Keratinocyte (primary cell): ENCODE data around the gene GTF3C2. TPM values are rescaled to one million over a fixed set of nuclear protein-coding genes. Genes with fewer than 3 reads are reported as not detected.

Source experiments
- DNase-seq: peaks from one replicate; pipeline ENCODE4 v3.0.0-alpha.2; 2011; ENCODE audit warnings: low read depth, missing footprints, low spot score
- FAIRE-seq: peaks from 2 replicates; lab custom pipeline; 2011; peaks lifted over from hg19 to GRCh38; lab: Jason Lieb, UNC
- H2AFZ ChIP-seq: 2 replicates; pipeline ENCODE4 v1.6.0; 2012; ENCODE audit warnings: low read length, control low read depth, inconsistent platforms; ENCODE audit not compliant: control insufficient read depth
- H3K27ac ChIP-seq: 2 replicates; pipeline ENCODE4 v1.5.1; 2011; ENCODE audit warnings: low read length; ENCODE audit not compliant: control insufficient read depth, insufficient read depth
- H3K27me3 ChIP-seq: 3 replicates; pipeline ENCODE4 v1.6.0; 2011; ENCODE audit warnings: low read length; ENCODE audit not compliant: control insufficient read depth, insufficient read depth; ENCODE audit errors: extremely low read depth
- H3K36me3 ChIP-seq, 2 experiments: 2 replicates in 1 of 2; 3 replicates in 1 of 2; pipeline ENCODE4 v1.5.1; 2011; ENCODE audit warnings: low read length in 2 of 2, mild to moderate bottlenecking in 1 of 2; ENCODE audit not compliant: control insufficient read depth in 2 of 2, insufficient read depth in 2 of 2; ENCODE audit errors: extremely low read depth in 1 of 2
- H3K4me1 ChIP-seq: 3 replicates; pipeline ENCODE4 v1.5.1; 2011; ENCODE audit warnings: low read length; ENCODE audit not compliant: control insufficient read depth, insufficient read depth; ENCODE audit errors: extremely low read depth
- H3K4me2 ChIP-seq: 3 replicates; pipeline ENCODE4 v1.6.0; 2011; ENCODE audit warnings: low read depth, low read length; ENCODE audit not compliant: control insufficient read depth, insufficient read depth; ENCODE audit errors: extremely low read depth
- H3K4me3 ChIP-seq, 3 experiments: fragments of 200-600 bp in 1 of 3; sonication (generic) in 1 of 3; 2 replicates in 2 of 3; 3 replicates in 1 of 3; pipeline ENCODE4 v1.5.1; 2011 to 2016; ENCODE audit warnings: low read length in 3 of 3, mild to moderate bottlenecking in 3 of 3, control low read depth in 2 of 3, inconsistent platforms in 1 of 3, low read depth in 1 of 3, mixed read lengths in 1 of 3, mixed run types in 1 of 3, moderate library complexity in 1 of 3; ENCODE audit not compliant: control insufficient read depth in 2 of 3, insufficient read depth in 2 of 3; ENCODE audit errors: extremely low read depth in 1 of 3
- H3K79me2 ChIP-seq: 2 replicates; pipeline ENCODE4 v1.6.0; 2012; ENCODE audit warnings: low read length; ENCODE audit not compliant: control insufficient read depth, insufficient read depth
- H3K9ac ChIP-seq: 3 replicates; pipeline ENCODE4 v1.6.0; 2011; ENCODE audit warnings: low read length; ENCODE audit not compliant: control insufficient read depth, insufficient read depth; ENCODE audit errors: extremely low read depth
- H3K9me1 ChIP-seq: 3 replicates; pipeline ENCODE4 v1.6.0; 2011; ENCODE audit warnings: low read length; ENCODE audit not compliant: control insufficient read depth, insufficient read depth; ENCODE audit errors: extremely low read depth
- H3K9me3 ChIP-seq: 2 replicates; pipeline ENCODE4 v1.5.1; 2012; ENCODE audit warnings: low read depth, low read length; ENCODE audit not compliant: control insufficient read depth
- H4K20me1 ChIP-seq: 3 replicates; pipeline ENCODE4 v1.6.0; 2011; ENCODE audit warnings: low read length; ENCODE audit not compliant: control insufficient read depth, insufficient read depth; ENCODE audit errors: extremely low read depth
- CTCF ChIP-seq, 3 experiments: IDR thresholded peaks in 1 of 3; conservative IDR thresholded peaks in 1 of 3; optimal IDR thresholded peaks in 1 of 3; 2 replicates in 2 of 3; 3 replicates in 1 of 3; pipeline versions ENCODE3 to v1.5.1; 2011; ENCODE audit warnings: low read length in 3 of 3, mild to moderate bottlenecking in 3 of 3, moderate library complexity in 2 of 3, control low read depth in 1 of 3, inconsistent platforms in 1 of 3; ENCODE audit not compliant: insufficient read depth in 2 of 3; ENCODE audit errors: extremely low read depth in 1 of 3
- EZH2 ChIP-seq: IDR thresholded peaks from one replicate; pipeline ENCODE4 v1.6.1; 2012; ENCODE audit warnings: inconsistent platforms, mild to moderate bottlenecking, low read length, moderate library complexity
- dilution Hi-C: fragments of 300-500 bp; cut with MboI; formaldehyde crosslinking; loops from one replicate; pipeline ENCODE4 v1.7.0; 2020; ENCODE audit warnings: low sequenced_read_pairs; ENCODE audit not compliant: extremely low pct_ligation_motif_present
- polyA minus RNA-seq, 3 experiments: library from RNA; depleted of rRNA, polyadenylated mRNA; stranded (reverse); fragments of >200 nt; gene quantifications; 1 replicate in 1 of 3; 2 replicates in 1 of 3; 3 replicates in 1 of 3; pipeline ENCODE4 v1.2.3, GENCODE V29; 2011
- polyA plus RNA-seq, 5 experiments: library from polyadenylated mRNA; depleted of rRNA in 3 of 5; stranded (reverse) in 3 of 5; stranded (forward) in 1 of 5; unstranded in 1 of 5; fragments of >200 nt; gene quantifications; 1 replicate in 1 of 5; 2 replicates in 3 of 5; 3 replicates in 1 of 5; pipeline versions ENCODE4 v1.2.1 to v1.2.3, GENCODE V29; 2011 to 2012; ENCODE audit warnings: missing spikeins in 2 of 5, low read depth in 1 of 5, low replicate concordance in 1 of 5

GTF3C2 gene
- polyA plus RNA-seq (44.7 to 53.4 TPM (median 51.3 TPM) in 3 replicates), polyA minus RNA-seq (50.2 to 69.2 TPM (median 57.6 TPM) in 3 replicates)
- 25.0 TPM for polyA plus RNA-seq (2011; ENCODE audit: low read depth)
- polyA plus RNA-seq (2011; cell fraction: cytosol; rRNA removed) = 34.4 and 43.6 TPM in 2 replicates
- polyA plus RNA-seq (2011; cell fraction: nucleus; rRNA removed) = 93.6 and 94.0 TPM in 2 replicates
- 40.5 and 46.6 TPM in 2 replicates for polyA plus RNA-seq (2012; ENCODE audit: low replicate concordance)
- polyA minus RNA-seq (2011; cell fraction: cytosol; rRNA and poly(A)+ RNA removed) = 46.2 TPM
- polyA minus RNA-seq (2011; cell fraction: nucleus; rRNA and poly(A)+ RNA removed) = 38.5 and 50.4 TPM in 2 replicates

DNA sequence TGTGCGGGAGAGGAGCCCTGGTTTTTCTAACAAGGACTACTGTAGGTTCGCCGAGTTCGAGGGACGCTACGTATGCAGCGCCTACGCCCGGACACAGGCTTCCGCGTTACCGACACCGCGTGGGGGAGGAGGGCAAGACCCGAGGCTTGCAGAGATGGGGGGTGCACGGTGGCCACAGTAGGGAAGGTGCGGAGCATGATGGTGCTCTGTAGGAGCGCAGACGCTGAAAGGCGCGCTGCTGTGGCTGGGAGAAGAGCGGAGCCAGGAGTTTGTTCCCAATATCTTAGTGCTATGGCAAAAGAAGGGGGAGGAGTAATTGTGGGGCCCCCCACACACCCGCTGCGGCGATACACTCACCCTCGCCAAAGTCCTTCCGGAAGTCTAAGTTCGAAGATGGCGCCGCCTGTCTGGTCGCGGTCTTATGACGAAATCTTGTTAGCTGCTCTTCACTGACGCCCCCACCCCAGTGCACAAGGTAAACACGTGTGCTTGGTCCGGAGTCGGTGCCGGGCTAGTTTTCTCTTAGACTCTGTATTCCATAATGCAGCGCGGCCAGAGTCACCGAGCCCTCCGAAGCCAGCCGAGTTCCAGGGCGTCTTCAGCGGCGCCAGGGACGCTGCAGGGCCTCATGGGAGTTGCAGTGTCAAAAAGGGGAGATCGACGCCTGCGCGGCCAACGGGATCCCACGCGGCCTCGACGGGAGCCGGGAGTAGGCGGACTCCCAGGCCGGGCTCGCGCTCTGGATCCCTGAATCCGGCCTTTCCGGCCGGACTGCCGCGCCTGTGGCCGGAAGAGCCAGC lies at the start of gene GTF3C2:
TSS of gene GTF3C2 (minus strand) at position 383 of the 800 bp plus-strand sequence. CDS start 13,210 bp downstream, outside the sequence.
- Histone ChIP-seq H3K9me3 (no peaks in the 10 kb centered on the region), H4K20me1 (no peaks in the 10 kb centered on the region), H3K9me1 (no peaks in the 10 kb centered on the region), H3K9ac (peak within 1 kb of the TSS; percentile 95), H3K4me3 (peak within 1 kb of the TSS; percentile 82 to 94 (median 86)), H3K4me1 (peaks cover 18% of the 10 kb centered on the region), H3K79me2 (peaks cover 63% of the 10 kb centered on the region), H2AFZ (peak within 1 kb of the TSS; percentile 90), H3K36me3 (no peaks in the 10 kb centered on the region), H3K27ac (peak within 1 kb of the TSS; percentile 90), H3K27me3 (no peaks in the 10 kb centered on the region), H3K4me2 (peak within 1 kb of the TSS; percentile 99)
- no peak for TF ChIP-seq EZH2
- no peak for TF ChIP-seq CTCF (optimal IDR thresholded peaks at IDR 0.05 in 1 of 3, IDR thresholded peaks at IDR 0.05 in 1 of 3, conservative IDR thresholded peaks at IDR 0.05 in 1 of 3; ENCODE audit: extremely low read depth in 1 of 3, insufficient read depth in 2 of 3, low read length in 3 of 3)
- no peak for FAIRE-seq
- DNase-seq = peak; percentile 81
- dilution Hi-C loops = no loop called here

DNA sequence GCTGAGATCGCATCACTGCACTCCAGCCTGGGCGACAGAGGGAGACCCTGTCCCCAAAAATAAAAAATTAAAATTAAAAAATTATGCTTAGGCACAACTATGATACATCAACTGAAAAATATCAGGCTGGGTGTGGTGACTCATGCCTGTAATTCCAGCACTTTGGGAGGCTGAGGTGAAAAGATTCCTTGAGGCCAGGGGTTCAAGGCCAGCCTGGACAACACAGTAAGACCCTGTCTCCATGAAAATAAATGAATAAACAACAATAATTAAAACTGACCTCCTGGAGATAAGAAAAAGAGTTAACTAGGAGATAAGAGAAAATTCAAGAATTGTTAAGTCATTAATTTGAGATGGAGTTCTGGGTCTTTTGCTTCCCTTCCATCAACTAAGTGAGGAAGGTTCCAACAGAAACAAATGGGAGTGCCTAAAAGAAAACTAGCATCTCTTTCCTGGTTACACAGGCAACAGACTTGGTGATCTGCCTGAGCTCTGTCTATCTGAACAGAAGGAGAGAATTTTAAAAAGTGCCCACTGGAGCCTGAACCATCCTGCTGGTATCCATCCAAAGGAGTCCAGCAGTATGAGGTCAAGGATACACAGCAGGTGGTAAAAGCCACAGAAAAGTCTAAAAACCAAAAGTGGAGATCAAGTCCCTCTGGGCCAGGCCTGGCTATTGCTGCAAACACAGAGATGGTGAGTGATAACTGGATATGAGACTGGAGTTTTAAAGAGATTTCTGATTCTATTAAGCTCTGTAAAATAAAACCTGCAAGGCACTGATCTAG lies 44.0 kb upstream of the GTF3C2 start:
- FAIRE-seq (no peak), DNase-seq (no peak)
- Histone ChIP-seq H3K27ac (no peak overlapping the region), H3K4me3 (no peak overlapping the region), H4K20me1 (peaks cover 6% of the 10 kb centered on the region), H3K9ac (no peak overlapping the region), H2AFZ (no peak overlapping the region), H3K36me3 (peaks cover 3 to 13% of the 10 kb centered on the region in 2 experiments), H3K4me1 (no peaks in the 10 kb centered on the region), H3K9me3 (no peaks in the 10 kb centered on the region), H3K9me1 (no peaks in the 10 kb centered on the region), H3K27me3 (no peaks in the 10 kb centered on the region), H3K79me2 (peaks cover 98% of the 10 kb centered on the region), H3K4me2 (no peak overlapping the region)
- TF ChIP-seq CTCF (optimal IDR thresholded peaks at IDR 0.05 in 1 of 3, IDR thresholded peaks at IDR 0.05 in 1 of 3, conservative IDR thresholded peaks at IDR 0.05 in 1 of 3; ENCODE audit: extremely low read depth in 1 of 3, insufficient read depth in 2 of 3, low read length in 3 of 3) (no peak), EZH2 (no peak)
- dilution Hi-C loops = no loop called here
